ENCODE measurements around the gene NOTCH3.

Gene NOTCH3

DNA sequence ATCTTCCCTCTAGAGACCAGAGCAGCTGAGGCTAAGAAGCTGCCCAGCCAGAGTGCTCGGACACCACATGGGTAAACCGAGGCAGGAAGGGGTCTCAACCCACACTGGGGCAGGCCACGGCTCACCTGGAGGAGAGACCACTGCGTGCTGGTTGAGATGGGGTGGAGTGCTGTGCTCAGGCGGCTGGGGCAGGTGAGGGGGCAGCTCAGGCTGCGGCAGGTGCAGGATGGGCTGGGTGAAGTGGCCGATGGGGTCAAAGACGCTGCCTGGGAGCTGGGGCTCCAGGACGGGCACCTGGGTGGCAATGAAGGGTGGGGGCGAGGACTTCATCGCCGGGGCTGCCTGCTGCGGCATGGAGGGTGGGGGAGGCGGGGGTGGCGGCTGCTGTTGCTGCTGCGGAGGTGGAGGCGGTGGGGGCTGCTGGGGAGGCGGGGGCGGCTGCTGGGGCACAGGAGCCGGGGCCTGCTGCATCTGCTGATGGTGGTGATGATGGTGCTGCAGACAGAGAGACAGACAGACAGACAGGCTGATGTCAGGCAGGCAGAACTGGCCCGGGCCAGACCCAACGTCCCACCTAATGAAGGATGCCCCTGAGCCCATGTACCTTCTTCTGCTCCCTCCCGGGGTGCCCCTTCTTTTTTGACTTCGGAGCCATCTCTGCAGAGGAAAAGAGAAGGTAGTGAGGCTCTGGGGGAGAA is 43.5 kb upstream of the NOTCH3 start:
- Histone ChIP-seq H3K4me3 (ENCODE audit: low read depth in 1 of 2, low read length in 2 of 2) (no peak overlapping the region), H3K9ac (ENCODE audit: low read length) (no peak overlapping the region), H3K36me3 (ENCODE audit: insufficient read depth, low read length) (peaks cover 63% of the 10 kb centered on the region), H3K27me3 (ENCODE audit: control insufficient read depth in 1 of 2, insufficient read depth in 2 of 2, low read length in 2 of 2) (no peaks in the 10 kb centered on the region), H3K9me3 (ENCODE audit: low read length) (no peaks in the 10 kb centered on the region), H3K27ac (ENCODE audit: low read depth, low read length) (no peak overlapping the region), H3K4me1 (ENCODE audit: insufficient read depth, low read length) (peaks cover 20% of the 10 kb centered on the region)

DNA sequence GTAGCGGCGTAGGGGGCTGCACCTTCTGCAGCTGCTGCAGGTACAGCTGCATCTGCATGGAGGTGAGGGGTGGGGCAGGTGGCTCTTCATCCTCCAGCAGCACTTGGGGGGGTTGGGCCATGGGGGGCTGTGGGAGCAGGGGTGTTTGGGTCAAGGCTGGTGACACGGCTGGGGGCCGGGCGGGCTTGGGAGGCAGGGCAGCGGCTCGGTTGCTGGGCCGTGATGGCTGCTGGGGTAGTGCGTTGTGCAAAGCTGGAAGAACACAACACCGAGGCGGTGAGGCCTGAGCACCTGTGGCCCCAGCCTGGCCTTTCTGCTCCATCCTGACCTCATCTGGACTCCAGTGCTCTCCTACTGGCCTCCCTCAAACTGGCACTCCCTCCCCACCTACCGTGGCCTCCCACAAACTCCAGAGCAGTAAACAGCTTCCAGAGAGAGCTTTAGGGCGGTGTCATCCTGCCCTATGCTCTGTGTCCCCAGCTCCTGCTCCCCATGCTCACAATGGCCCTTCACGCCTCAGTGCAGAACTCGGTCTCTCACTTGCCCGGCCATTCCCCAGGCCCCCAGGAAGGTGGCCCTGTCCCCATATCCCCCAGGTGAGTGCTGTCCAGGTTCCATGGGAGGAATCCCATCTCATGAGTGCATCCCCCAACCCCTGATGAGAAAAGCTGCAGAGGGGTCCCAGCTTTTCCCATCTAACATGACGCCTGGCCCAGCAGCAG is 42.6 kb upstream of the NOTCH3 start:
- Histone ChIP-seq H3K27me3 (ENCODE audit: control insufficient read depth in 1 of 2, insufficient read depth in 2 of 2, low read length in 2 of 2) (no peaks in the 10 kb centered on the region), H3K9me3 (ENCODE audit: low read length) (no peaks in the 10 kb centered on the region), H3K27ac (ENCODE audit: low read depth, low read length) (no peak overlapping the region), H3K36me3 (ENCODE audit: insufficient read depth, low read length) (peaks cover 68% of the 10 kb centered on the region), H3K4me3 (ENCODE audit: low read depth in 1 of 2, low read length in 2 of 2) (no peak overlapping the region), H3K9ac (ENCODE audit: low read length) (no peak overlapping the region), H3K4me1 (ENCODE audit: insufficient read depth, low read length) (peaks cover 11% of the 10 kb centered on the region)

GRCh38 chr19:15241259-15241910 is 40.6 kb upstream of the NOTCH3 start:
- H3K9ac ChIP-seq (ENCODE audit: low read length) = no peak overlapping the region
- peaks cover 71% of the 10 kb centered on the region for H3K36me3 ChIP-seq (ENCODE audit: insufficient read depth, low read length)
- H3K4me3 ChIP-seq (ENCODE audit: low read depth in 1 of 2, low read length in 2 of 2) = no peak overlapping the region
- no peaks in the 10 kb centered on the region for H3K9me3 ChIP-seq (ENCODE audit: low read length)
- H3K27me3 ChIP-seq (ENCODE audit: control insufficient read depth in 1 of 2, insufficient read depth in 2 of 2, low read length in 2 of 2) = no peaks in the 10 kb centered on the region
- no peak overlapping the region for H3K27ac ChIP-seq (ENCODE audit: low read depth, low read length)
- no peaks in the 10 kb centered on the region for H3K4me1 ChIP-seq (ENCODE audit: insufficient read depth, low read length)

GRCh38 chr19:15240515-15240914 is 39.7 kb upstream of the NOTCH3 start:
- Histone ChIP-seq H3K4me3 (ENCODE audit: low read depth in 1 of 2, low read length in 2 of 2) (no peak overlapping the region), H3K4me1 (ENCODE audit: insufficient read depth, low read length) (no peaks in the 10 kb centered on the region), H3K9ac (ENCODE audit: low read length) (no peak overlapping the region), H3K27ac (ENCODE audit: low read depth, low read length) (no peak overlapping the region), H3K36me3 (ENCODE audit: insufficient read depth, low read length) (peaks cover 71% of the 10 kb centered on the region), H3K9me3 (ENCODE audit: low read length) (no peaks in the 10 kb centered on the region), H3K27me3 (ENCODE audit: control insufficient read depth in 1 of 2, insufficient read depth in 2 of 2, low read length in 2 of 2) (no peaks in the 10 kb centered on the region)

GRCh38 chr19:15239337-15239949 is 38.6 kb upstream of the NOTCH3 start:
- Histone ChIP-seq H3K27ac (ENCODE audit: low read depth, low read length) (no peak overlapping the region), H3K9ac (ENCODE audit: low read length) (no peak overlapping the region), H3K36me3 (ENCODE audit: insufficient read depth, low read length) (peaks cover 63% of the 10 kb centered on the region), H3K4me3 (ENCODE audit: low read depth in 1 of 2, low read length in 2 of 2) (no peak overlapping the region), H3K9me3 (ENCODE audit: low read length) (no peaks in the 10 kb centered on the region), H3K27me3 (ENCODE audit: control insufficient read depth in 1 of 2, insufficient read depth in 2 of 2, low read length in 2 of 2) (no peaks in the 10 kb centered on the region), H3K4me1 (ENCODE audit: insufficient read depth, low read length) (no peaks in the 10 kb centered on the region)

DNA sequence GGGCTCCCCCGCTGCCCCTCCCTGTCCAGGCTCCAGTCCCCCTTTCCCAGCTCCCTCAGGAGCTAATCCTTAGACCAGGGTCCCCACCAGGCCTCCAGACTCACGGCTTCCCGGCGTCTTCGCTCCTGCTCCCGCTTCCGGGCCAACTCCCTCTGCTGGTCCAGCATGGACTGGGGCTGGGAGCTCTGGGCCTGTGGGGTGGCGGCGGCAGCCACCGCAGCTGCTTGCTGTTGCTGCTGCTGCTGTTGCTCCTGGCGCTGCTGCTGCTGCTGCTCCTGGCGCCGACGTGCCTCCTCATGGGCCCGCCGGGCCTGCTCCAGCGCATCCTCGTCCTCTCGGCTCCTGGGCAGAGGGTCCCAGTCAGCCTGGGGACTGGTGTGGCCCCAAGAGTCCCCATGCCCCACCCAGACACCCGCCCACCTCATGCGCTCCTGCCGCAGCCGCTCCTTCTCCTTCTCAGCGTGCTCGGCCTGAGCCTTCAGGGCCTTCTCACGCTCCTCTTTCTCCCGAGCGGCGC is 37.9 kb upstream of the NOTCH3 start:
- Histone ChIP-seq H3K27me3 (ENCODE audit: control insufficient read depth in 1 of 2, insufficient read depth in 2 of 2, low read length in 2 of 2) (no peaks in the 10 kb centered on the region), H3K4me3 (ENCODE audit: low read depth in 1 of 2, low read length in 2 of 2) (no peak overlapping the region), H3K36me3 (ENCODE audit: insufficient read depth, low read length) (peaks cover 59% of the 10 kb centered on the region), H3K9ac (ENCODE audit: low read length) (no peak overlapping the region), H3K4me1 (ENCODE audit: insufficient read depth, low read length) (no peaks in the 10 kb centered on the region), H3K9me3 (ENCODE audit: low read length) (no peaks in the 10 kb centered on the region), H3K27ac (ENCODE audit: low read depth, low read length) (no peak overlapping the region)

DNA sequence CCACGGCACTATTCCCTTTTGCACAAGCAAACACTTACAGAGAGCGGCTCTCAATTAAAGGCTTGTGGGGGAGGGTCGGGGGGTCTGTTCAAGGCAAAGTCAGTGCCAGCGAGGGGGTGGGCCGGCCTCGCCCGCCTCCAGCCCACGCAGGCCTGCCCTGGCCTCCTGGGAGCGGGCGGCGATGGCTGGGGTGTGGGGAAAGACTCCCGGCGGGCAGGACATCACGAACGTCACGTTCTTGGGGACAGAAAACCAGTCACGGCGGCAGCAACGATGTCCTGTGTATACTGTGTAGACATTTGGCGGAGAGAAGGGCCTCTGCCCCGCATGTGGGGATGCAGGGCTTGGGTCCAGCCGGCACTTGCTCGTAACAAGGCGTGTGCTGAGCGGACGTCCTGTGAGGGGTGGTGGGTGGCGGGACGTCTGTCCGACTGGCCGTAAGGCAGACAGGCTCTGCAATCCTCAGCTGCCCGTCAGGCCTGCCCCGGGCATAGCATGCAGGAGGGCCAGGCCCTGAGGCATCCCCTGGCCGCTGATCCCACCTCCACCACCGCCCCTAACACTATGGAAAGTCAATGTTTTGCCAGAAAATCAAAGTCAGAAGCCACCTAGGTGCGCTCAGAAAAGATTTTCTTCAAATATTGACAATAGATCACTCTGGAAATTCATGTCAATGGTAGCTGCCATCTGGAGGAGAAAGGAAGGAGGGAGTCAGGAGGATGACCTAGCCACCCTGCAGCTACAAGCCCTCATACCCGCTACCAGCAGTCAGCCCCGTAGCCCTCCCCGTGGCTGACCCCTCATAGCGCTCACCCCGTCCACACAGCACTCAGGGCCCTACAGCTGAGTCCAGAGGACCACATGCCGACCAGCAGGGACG is 37.2 kb upstream of the NOTCH3 start:
- H3K4me3 ChIP-seq (ENCODE audit: low read depth in 1 of 2, low read length in 2 of 2) = no peak overlapping the region
- no peaks in the 10 kb centered on the region for H3K27me3 ChIP-seq (ENCODE audit: control insufficient read depth in 1 of 2, insufficient read depth in 2 of 2, low read length in 2 of 2)
- no peaks in the 10 kb centered on the region for H3K4me1 ChIP-seq (ENCODE audit: insufficient read depth, low read length)
- no peak overlapping the region for H3K27ac ChIP-seq (ENCODE audit: low read depth, low read length)
- H3K9ac ChIP-seq (ENCODE audit: low read length) = no peak overlapping the region
- no peaks in the 10 kb centered on the region for H3K9me3 ChIP-seq (ENCODE audit: low read length)
- H3K36me3 ChIP-seq (ENCODE audit: insufficient read depth, low read length) = peaks cover 54% of the 10 kb centered on the region

DNA sequence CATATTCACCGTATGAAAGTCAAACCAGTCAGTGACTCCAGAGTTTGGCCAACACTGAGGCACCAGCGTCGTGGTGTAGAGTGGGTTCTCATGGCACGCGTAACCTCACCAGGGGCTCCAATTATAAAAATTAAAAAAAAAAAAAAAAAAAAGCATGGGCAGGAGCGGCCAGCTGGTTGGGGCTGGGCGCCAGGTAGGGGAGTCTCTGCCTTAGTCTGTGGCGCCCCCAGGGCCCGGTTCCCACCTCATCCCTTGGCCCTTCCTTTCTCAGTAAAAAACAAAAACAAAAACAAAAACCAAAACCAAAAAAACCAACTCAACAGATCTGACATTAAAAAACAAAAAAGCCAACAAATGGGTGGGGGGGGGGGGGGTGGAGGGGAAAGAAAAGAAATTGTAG is 36.1 kb upstream of the NOTCH3 start:
- no peaks in the 10 kb centered on the region for H3K4me1 ChIP-seq (ENCODE audit: insufficient read depth, low read length)
- H3K27me3 ChIP-seq (ENCODE audit: control insufficient read depth in 1 of 2, insufficient read depth in 2 of 2, low read length in 2 of 2) = peaks cover 1 to 8% of the 10 kb centered on the region in 2 donors
- H3K27ac ChIP-seq (ENCODE audit: low read depth, low read length) = no peak overlapping the region
- H3K4me3 ChIP-seq (ENCODE audit: low read depth in 1 of 2, low read length in 2 of 2) = no peak overlapping the region
- no peak overlapping the region for H3K9ac ChIP-seq (ENCODE audit: low read length)
- no peaks in the 10 kb centered on the region for H3K9me3 ChIP-seq (ENCODE audit: low read length)
- H3K36me3 ChIP-seq (ENCODE audit: insufficient read depth, low read length) = peaks cover 46% of the 10 kb centered on the region

DNA sequence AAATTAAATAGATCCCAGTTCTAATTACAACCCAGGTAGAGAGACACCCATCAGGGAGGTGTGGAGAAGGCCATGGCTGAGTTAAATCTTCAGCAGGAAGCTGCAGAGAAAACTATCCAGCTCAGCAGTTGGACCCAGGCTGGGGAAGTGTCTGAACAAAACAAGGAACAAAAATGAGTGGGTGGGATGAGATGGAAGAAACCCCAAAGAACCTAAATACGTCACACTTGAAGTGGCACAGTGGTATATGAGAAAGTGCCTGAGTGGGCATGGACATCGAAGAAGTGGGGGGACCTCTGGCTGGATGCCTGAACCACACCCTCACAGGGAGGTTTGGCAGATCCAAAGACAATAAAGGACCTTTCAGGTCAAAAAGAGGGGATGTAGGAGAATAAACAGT is 35.0 kb upstream of the NOTCH3 start:
- H3K36me3 ChIP-seq (ENCODE audit: insufficient read depth, low read length) = peaks cover 43% of the 10 kb centered on the region
- H3K4me3 ChIP-seq (ENCODE audit: low read depth in 1 of 2, low read length in 2 of 2) = no peak overlapping the region
- H3K9me3 ChIP-seq (ENCODE audit: low read length) = no peaks in the 10 kb centered on the region
- H3K9ac ChIP-seq (ENCODE audit: low read length) = no peak overlapping the region
- peaks cover 10 to 19% of the 10 kb centered on the region in 2 donors for H3K27me3 ChIP-seq (ENCODE audit: control insufficient read depth in 1 of 2, insufficient read depth in 2 of 2, low read length in 2 of 2)
- H3K4me1 ChIP-seq (ENCODE audit: insufficient read depth, low read length) = no peaks in the 10 kb centered on the region
- no peak overlapping the region for H3K27ac ChIP-seq (ENCODE audit: low read depth, low read length)

GRCh38 chr19:15234431-15235130 is 33.8 kb upstream of the NOTCH3 start:
- H3K4me1 ChIP-seq (ENCODE audit: insufficient read depth, low read length) = no peaks in the 10 kb centered on the region
- no peak overlapping the region for H3K9ac ChIP-seq (ENCODE audit: low read length)
- no peak overlapping the region for H3K4me3 ChIP-seq (ENCODE audit: low read depth in 1 of 2, low read length in 2 of 2)
- H3K36me3 ChIP-seq (ENCODE audit: insufficient read depth, low read length) = peaks cover 34% of the 10 kb centered on the region
- H3K27me3 ChIP-seq (ENCODE audit: control insufficient read depth in 1 of 2, insufficient read depth in 2 of 2, low read length in 2 of 2) = peaks cover 10 to 19% of the 10 kb centered on the region in 2 donors
- H3K27ac ChIP-seq (ENCODE audit: low read depth, low read length) = no peak overlapping the region
- H3K9me3 ChIP-seq (ENCODE audit: low read length) = no peaks in the 10 kb centered on the region

Measured in muscle layer of colon (tissue), 2 donors.